SJCRH30 (cell line): ENCODE data around the gene C11orf68. TPM values are rescaled to one million over a fixed set of nuclear protein-coding genes. Genes with fewer than 3 reads are reported as not detected.
"Not testable (repeated sequence)": the region's sequence is repeated elsewhere in the genome, so short reads cannot be mapped to it uniquely, and the experiment has no call there.

Experiments used
- DNase-seq, 2 experiments: peaks; one replicate each; pipeline ENCODE4 v3.0.0-alpha.2; 2015 to 2020
- H3K27ac ChIP-seq: fragments of 250-450 bp; sonication (Bioruptor Pico); 2 replicates; pipeline ENCODE4 v1.5.1; 2020; ENCODE audit warnings: mild to moderate bottlenecking, moderate library complexity
- H3K27me3 ChIP-seq: fragments of 250-450 bp; sonication (Bioruptor Pico); 2 replicates; pipeline ENCODE4 v1.5.1; 2020; ENCODE audit warnings: mild to moderate bottlenecking, moderate library complexity
- H3K36me3 ChIP-seq: fragments of 250-450 bp; sonication (Bioruptor Pico); 2 replicates; pipeline ENCODE4 v1.5.1; 2020; ENCODE audit warnings: mild to moderate bottlenecking, moderate library complexity
- H3K4me1 ChIP-seq: fragments of 250-450 bp; sonication (Bioruptor Pico); 2 replicates; pipeline ENCODE4 v1.5.1; 2020; ENCODE audit warnings: mild to moderate bottlenecking, moderate library complexity
- H3K4me3 ChIP-seq: fragments of 250-450 bp; sonication (Bioruptor Pico); 2 replicates; pipeline ENCODE4 v1.5.1; 2020; ENCODE audit warnings: mild to moderate bottlenecking, moderate library complexity
- H3K9me3 ChIP-seq: fragments of 250-450 bp; sonication (Bioruptor Pico); replicated peaks from 2 replicates; pipeline ENCODE4 v1.5.1; 2020; ENCODE audit warnings: mild to moderate bottlenecking, moderate library complexity
- total RNA-seq: library from RNA; depleted of rRNA; stranded (reverse); fragments of >200 nt; shearing (Covaris generic); gene quantifications from 2 replicates; pipeline ENCODE4 v1.2.3, GENCODE V29; 2014

C11orf68 gene
- total RNA-seq, 1 experiment from 2014 or later: 10.3 TPM

DNA sequence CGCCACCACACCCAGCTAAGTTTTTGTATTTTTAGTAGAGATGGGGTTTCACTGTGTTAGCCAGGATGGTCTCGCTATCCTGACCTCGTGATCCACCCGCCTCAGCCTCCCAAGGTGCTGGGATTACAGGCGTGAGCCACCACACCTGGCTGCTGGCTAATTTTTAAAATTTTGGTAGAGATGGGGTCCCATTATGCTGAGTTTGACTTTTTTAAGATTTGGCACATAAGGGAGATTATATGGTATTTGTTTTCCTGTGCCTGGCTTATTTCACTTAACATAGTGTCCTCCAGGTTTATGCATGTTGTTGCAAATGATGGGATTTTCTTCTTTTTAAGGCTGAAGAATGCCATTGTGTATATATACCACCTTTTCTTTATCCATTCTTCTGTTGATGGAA is 31.8 kb upstream of the C11orf68 start:
- H3K4me3 ChIP-seq, H3K4me1 ChIP-seq, DNase-seq, H3K27ac ChIP-seq, H3K36me3 ChIP-seq, H3K9me3 ChIP-seq: not testable (repeated sequence)
- peaks cover 45% of the 10 kb centered on the region for H3K27me3 ChIP-seq

GRCh38 chr11:65947603-65948125 is 28.8 kb upstream of the C11orf68 start:
- H3K9me3 ChIP-seq: no peaks in the 10 kb centered on the region
- no peaks in the 10 kb centered on the region for H3K4me1 ChIP-seq
- no peak overlapping the region for H3K4me3 ChIP-seq
- H3K36me3 ChIP-seq: no peaks in the 10 kb centered on the region
- H3K27ac ChIP-seq: no peak overlapping the region
- peaks cover 42% of the 10 kb centered on the region for H3K27me3 ChIP-seq
- DNase-seq: no peak

DNA sequence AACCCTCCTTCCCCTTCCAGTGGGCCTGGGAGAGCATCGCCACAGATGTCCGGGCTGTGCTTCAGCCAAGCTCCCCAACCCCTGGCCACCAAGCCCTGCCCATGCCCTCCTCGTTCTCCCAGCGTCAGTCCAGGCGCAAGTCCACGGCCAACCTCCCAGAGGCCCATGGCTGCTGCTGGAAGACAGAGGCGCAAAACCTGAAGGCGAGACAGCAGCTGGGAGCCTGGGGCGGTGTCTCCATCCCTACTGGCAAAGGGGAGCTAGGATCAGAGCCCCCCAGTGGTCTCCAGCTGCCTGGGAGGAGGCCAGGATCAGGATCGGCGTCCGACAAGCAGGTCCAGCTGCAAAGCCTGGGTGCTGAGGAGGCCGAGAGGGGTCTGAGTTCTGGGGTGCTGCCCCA is 28.3 kb upstream of the C11orf68 start:
- Histone ChIP-seq H3K36me3 (no peaks in the 10 kb centered on the region), H3K4me1 (no peaks in the 10 kb centered on the region), H3K27ac (no peak overlapping the region), H3K9me3 (no peaks in the 10 kb centered on the region), H3K27me3 (peaks cover 39% of the 10 kb centered on the region), H3K4me3 (no peak overlapping the region)
- peak; percentile 56 to 62 for DNase-seq

DNA sequence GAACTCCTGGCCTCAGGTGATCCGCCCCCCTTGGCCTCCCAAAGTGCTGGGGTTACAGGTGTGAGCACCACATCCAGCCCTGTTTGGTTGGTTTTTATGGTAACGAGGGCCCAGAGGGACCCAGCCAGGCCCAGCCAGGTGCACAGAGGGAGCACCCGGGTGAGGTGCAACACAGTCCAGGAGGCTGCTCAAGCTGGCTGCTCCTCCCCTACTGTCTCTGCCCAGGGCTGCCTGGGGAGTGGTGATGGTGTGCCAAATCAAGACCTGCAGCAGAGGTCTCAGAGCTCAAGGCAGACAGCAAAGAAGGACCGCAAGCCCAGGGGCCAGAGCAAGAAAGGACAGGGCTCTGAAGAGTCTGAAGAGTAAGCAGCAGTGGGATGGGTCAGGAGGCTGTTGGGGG is 27.8 kb upstream of the C11orf68 start:
- DNase-seq: no peak
- Histone ChIP-seq H3K27me3 (peaks cover 39% of the 10 kb centered on the region), H3K4me1 (no peaks in the 10 kb centered on the region)

GRCh38 chr11:65945941-65946558 is 27.2 kb upstream of the C11orf68 start:
- Histone ChIP-seq H3K4me3 (no peak overlapping the region), H3K36me3 (no peaks in the 10 kb centered on the region), H3K27ac (no peak overlapping the region), H3K4me1 (no peaks in the 10 kb centered on the region; the same call in 1 of the 2 replicates), H3K27me3 (peaks cover 39% of the 10 kb centered on the region), H3K9me3 (no peaks in the 10 kb centered on the region)
- no peak for DNase-seq

More for the DNA sequence above, 27.8 kb upstream of the C11orf68 start:
- Histone ChIP-seq H3K4me3 (no peak overlapping the region), H3K27ac (no peak overlapping the region), H3K36me3 (no peaks in the 10 kb centered on the region), H3K9me3 (no peaks in the 10 kb centered on the region)

GRCh38 chr11:65945430-65945911 is 26.6 kb upstream of the C11orf68 start, which contains the start of gene TSGA10IP:
TSS of gene TSGA10IP (plus strand) at chr11:65945480. CDS start at chr11:65945676, 196 bp downstream.
- Histone ChIP-seq H3K27me3 (peaks cover 39% of the 10 kb centered on the region), H3K27ac (no peak within 1 kb of the TSS), H3K4me1 (no peaks in the 10 kb centered on the region; the same call in 1 of the 2 replicates), H3K9me3 (no peaks in the 10 kb centered on the region), H3K36me3 (no peaks in the 10 kb centered on the region), H3K4me3 (no peak within 1 kb of the TSS)
- no peak for DNase-seq

DNA sequence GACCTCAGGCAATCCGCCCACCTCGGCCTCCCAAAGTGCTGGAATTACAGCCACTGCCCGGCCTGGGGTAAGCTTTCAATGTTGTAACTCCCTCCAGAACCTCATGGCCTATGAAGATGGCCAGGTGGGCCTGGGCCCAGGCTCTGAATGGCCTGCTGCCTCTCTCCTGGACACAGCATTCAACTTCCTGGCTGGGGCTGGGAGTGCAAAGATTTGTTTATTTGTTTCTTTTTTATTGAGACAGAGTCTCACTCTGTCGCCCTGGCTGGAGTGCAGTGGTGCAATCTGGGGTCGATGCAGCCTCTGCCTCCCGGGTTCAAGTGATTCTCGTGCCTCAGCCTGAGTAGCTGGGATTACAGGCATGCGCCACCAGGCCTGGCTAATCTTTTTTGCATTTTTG is 25.9 kb upstream of the C11orf68 start:
- no peaks in the 10 kb centered on the region for H3K9me3 ChIP-seq
- H3K36me3 ChIP-seq: no peaks in the 10 kb centered on the region
- no peaks in the 10 kb centered on the region; the same call in 1 of the 2 replicates for H3K4me1 ChIP-seq
- H3K4me3 ChIP-seq: no peak overlapping the region
- DNase-seq: no peak
- no peak overlapping the region for H3K27ac ChIP-seq
- H3K27me3 ChIP-seq: peaks cover 39% of the 10 kb centered on the region

DNA sequence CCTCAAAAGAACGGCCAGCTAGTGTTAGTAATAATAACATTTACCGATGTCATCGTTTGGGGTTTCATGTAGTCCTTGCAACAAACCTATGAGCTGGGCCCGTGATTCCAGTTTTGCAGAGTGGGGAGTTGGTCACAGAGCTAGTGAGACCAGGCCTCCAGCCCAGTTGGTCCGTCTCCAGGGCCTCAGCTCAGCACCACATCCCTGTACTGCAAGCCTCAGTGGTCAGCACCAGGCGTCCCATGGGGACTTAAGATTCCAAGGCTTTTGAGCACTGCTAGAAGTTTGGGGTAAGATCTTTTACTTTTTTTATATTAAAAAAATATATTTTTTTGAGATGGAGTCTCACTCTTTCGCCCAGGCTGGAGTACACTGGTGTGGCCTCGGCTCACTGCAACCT is 25.3 kb upstream of the C11orf68 start:
- no peaks in the 10 kb centered on the region for H3K36me3 ChIP-seq

DNA sequence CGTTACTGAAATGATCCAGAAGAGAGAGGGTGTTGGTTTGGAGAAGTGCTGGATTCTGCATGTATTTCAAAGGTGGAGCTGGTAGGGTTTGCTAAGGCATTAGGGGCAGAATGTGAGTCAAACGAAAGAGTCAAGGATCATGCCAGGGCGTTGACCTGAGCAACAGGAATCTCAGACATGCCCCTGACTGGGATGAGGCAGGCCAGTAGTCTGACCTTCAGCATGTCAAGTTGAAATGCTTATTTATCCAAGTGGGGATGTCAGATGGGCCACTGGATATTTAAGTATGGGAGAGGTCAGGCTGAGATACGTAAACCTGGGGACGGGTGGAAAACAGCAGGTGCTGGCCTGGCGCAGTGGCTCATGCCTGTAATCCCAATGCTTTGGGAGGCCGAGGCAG is 23.7 kb upstream of the C11orf68 start:
- H3K4me1 ChIP-seq: peaks cover 14% of the 10 kb centered on the region
- no peak overlapping the region for H3K4me3 ChIP-seq
- no peak overlapping the region for H3K27ac ChIP-seq
- no peaks in the 10 kb centered on the region for H3K9me3 ChIP-seq
- no peaks in the 10 kb centered on the region for H3K36me3 ChIP-seq
- DNase-seq: no peak
- peaks cover 32% of the 10 kb centered on the region for H3K27me3 ChIP-seq

More for the DNA sequence above, 25.3 kb upstream of the C11orf68 start:
- no peak overlapping the region for H3K27ac ChIP-seq
- no peaks in the 10 kb centered on the region for H3K9me3 ChIP-seq
- H3K4me1 ChIP-seq: peaks cover under 1% of the 10 kb centered on the region; the same call in 1 of the 2 replicates
- peaks cover 39% of the 10 kb centered on the region for H3K27me3 ChIP-seq
- DNase-seq: no peak
- H3K4me3 ChIP-seq: no peak overlapping the region

GRCh38 chr11:65941720-65942310 is 23.0 kb upstream of the C11orf68 start:
- Histone ChIP-seq H3K9me3 (no peaks in the 10 kb centered on the region), H3K36me3 (no peaks in the 10 kb centered on the region), H3K4me3 (no peak overlapping the region), H3K4me1 (peaks cover 14% of the 10 kb centered on the region), H3K27ac (no peak overlapping the region), H3K27me3 (peaks cover 25% of the 10 kb centered on the region)
- no peak for DNase-seq

GRCh38 chr11:65937766-65938165 is 18.9 kb upstream of the C11orf68 start:
- Histone ChIP-seq H3K4me1 (peaks cover 25% of the 10 kb centered on the region), H3K27me3 (peaks cover 9% of the 10 kb centered on the region; the same call in 1 of the 2 replicates), H3K27ac (no peak overlapping the region), H3K9me3 (no peaks in the 10 kb centered on the region), H3K4me3 (no peak overlapping the region), H3K36me3 (no peaks in the 10 kb centered on the region)
- no peak for DNase-seq

GRCh38 chr11:65934014-65934413 is 15.2 kb upstream of the C11orf68 start:
- no peak overlapping the region for H3K27ac ChIP-seq
- peak in 1 of 2 experiments; percentile 69 for DNase-seq
- 0 out of 2 replicates have a peak, but pooled peaks cover 4% of the 10 kb centered on the region for H3K27me3 ChIP-seq
- no peaks in the 10 kb centered on the region for H3K36me3 ChIP-seq
- no peak overlapping the region for H3K4me3 ChIP-seq
- H3K4me1 ChIP-seq: peaks cover 23% of the 10 kb centered on the region
- no peaks in the 10 kb centered on the region for H3K9me3 ChIP-seq

DNA sequence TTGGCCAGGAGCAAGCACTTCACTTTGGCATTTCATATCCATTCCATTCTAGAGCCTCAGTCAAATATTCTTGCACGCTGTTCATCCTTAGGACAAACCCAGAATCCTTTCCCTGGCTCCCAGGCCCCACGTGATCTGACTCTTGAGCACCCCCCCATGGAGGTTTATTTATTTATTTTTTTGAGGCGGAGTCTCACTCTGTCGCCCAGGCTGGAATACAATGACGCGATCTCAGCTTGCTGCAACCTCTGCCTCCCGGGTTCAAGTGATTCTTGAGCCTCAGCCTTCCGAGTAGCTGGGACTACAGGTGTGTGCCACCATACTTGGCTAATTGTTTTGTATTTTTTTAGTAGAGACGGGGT is 13.7 kb upstream of the C11orf68 start:
- Histone ChIP-seq H3K27me3 (0 out of 2 replicates have a peak, but pooled peaks cover 4% of the 10 kb centered on the region), H3K4me1 (peaks cover 11% of the 10 kb centered on the region; the same call in 1 of the 2 replicates), H3K4me3 (no peak overlapping the region), H3K36me3 (no peaks in the 10 kb centered on the region), H3K27ac (no peak overlapping the region), H3K9me3 (no peaks in the 10 kb centered on the region)
- peak in 1 of 2 experiments; percentile 51 for DNase-seq

- Histone ChIP-seq H3K4me3 (no peak overlapping the region), H3K36me3 (no peaks in the 10 kb centered on the region), H3K9me3 (no peaks in the 10 kb centered on the region), H3K4me1 (peaks cover 11% of the 10 kb centered on the region; the same call in 1 of the 2 replicates), H3K27ac (no peak overlapping the region), H3K27me3 (0 out of 2 replicates have a peak, but pooled peaks cover 4% of the 10 kb centered on the region)
- DNase-seq: no peak
Observed at GRCh38 chr11:65931773-65932557, 13.1 kb upstream of the C11orf68 start.

DNA sequence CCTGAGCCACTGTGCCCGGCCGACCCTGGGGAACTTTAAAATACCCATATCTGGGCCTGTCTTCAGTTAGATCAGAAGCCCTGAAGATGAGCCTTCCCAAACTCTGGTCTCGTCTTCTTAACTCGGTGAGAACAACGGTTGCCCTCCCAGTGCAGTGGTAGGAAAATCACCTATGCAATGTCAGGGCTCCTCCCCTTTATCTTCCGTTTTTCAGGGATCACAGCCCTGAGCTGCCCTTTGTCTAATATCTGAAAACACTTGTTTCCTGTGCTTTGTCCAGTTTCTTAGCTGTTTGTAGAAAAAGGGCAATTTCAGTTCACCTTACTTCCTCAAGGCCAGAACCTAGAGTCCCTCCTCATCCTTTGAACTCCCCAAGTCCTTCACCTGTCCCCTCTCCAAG is 9.8 kb upstream of the C11orf68 start:
- no peaks in the 10 kb centered on the region for H3K4me1 ChIP-seq
- DNase-seq: no peak
- H3K9me3 ChIP-seq: no peaks in the 10 kb centered on the region
- H3K27me3 ChIP-seq: no peaks in the 10 kb centered on the region
- H3K36me3 ChIP-seq: no peaks in the 10 kb centered on the region
- H3K27ac ChIP-seq: no peak overlapping the region
- H3K4me3 ChIP-seq: no peak overlapping the region
